Measurements from ENCODE around the gene OR5B12. TPM values are rescaled to one million over a fixed set of nuclear protein-coding genes. Genes with fewer than 3 reads are reported as not detected.

OR5B12 gene
- not detected in 5 replicates for total RNA-seq (2022; extraction: Qiagen RNA extraction; ENCODE audit: low read depth)

GRCh38 chr11:58442136-58442535 lies at the start of gene OR5B12:
Gene OR5B12 (minus strand): TSS chr11:58442236. CDS start chr11:58440151, 2,085 bp downstream.

GRCh38 chr11:58428021-58428420 lies 14.0 kb downstream of the OR5B12 start, which contains the start of gene OR5B2:
Gene OR5B2 (minus strand): TSS chr11:58428121. CDS start chr11:58423261, 4,860 bp downstream.

GRCh38 chr11:58406774-58407173 lies 35.3 kb downstream of the OR5B12 start, which contains the start of gene OR5B3:
Gene OR5B3 (minus strand): TSS chr11:58406874. CDS start chr11:58403409, 3,465 bp downstream.

Other genes with a start within 250 kb of the OR5B12 start
- gene OR1S2, start 238.1 kb downstream of the OR5B12 start, total RNA-seq (2022; extraction: Qiagen RNA extraction; ENCODE audit: low read depth): not detected in 5 replicates
- not detected in 5 replicates for gene OR1S1, start 229.5 kb downstream of the OR5B12 start, total RNA-seq (2022; extraction: Qiagen RNA extraction; ENCODE audit: low read depth)
- gene OR10Q1, start 213.3 kb downstream of the OR5B12 start, total RNA-seq (2022; extraction: Qiagen RNA extraction; ENCODE audit: low read depth): not detected in 5 replicates
- not detected in 5 replicates for gene OR10W1, start 174.0 kb downstream of the OR5B12 start, total RNA-seq (2022; extraction: Qiagen RNA extraction; ENCODE audit: low read depth)
- not detected in 5 replicates for gene OR5B17, start 83.2 kb downstream of the OR5B12 start, total RNA-seq (2022; extraction: Qiagen RNA extraction; ENCODE audit: low read depth)
- not detected in 5 replicates for gene OR5B3, start 35.4 kb downstream of the OR5B12 start, total RNA-seq (2022; extraction: Qiagen RNA extraction; ENCODE audit: low read depth)
- not detected in 5 replicates for gene OR5B2, start 14.1 kb downstream of the OR5B12 start, total RNA-seq (2022; extraction: Qiagen RNA extraction; ENCODE audit: low read depth)
- not detected in 5 replicates for gene OR5B21, start 65.9 kb upstream of the OR5B12 start, total RNA-seq (2022; extraction: Qiagen RNA extraction; ENCODE audit: low read depth)
- 1.8 to 2.9 TPM (median 2.3 TPM) in 5 replicates for gene LPXN, start 133.6 kb upstream of the OR5B12 start, total RNA-seq (2022; extraction: Qiagen RNA extraction; ENCODE audit: low read depth)
- gene ZFP91, start 136.8 kb upstream of the OR5B12 start, total RNA-seq (2022; extraction: Qiagen RNA extraction; ENCODE audit: low read depth): 31.0 to 43.3 TPM (median 39.4 TPM) in 5 replicates
- gene CNTF, start 180.4 kb upstream of the OR5B12 start, total RNA-seq (2022; extraction: Qiagen RNA extraction; ENCODE audit: low read depth): 1.0 to 1.5 TPM (median 1.3 TPM) in 5 replicates